Retinal pigment epithelial cell (primary cell): ENCODE data around the gene ZNF80.
"Not testable (repeated sequence)": the region's sequence is repeated elsewhere in the genome, so short reads cannot be mapped to it uniquely, and the experiment has no call there.

Experiments used
- DNase-seq: peaks from one replicate; pipeline ENCODE4 v3.0.0-alpha.2; 2010; ENCODE audit warnings: low read depth
- H3K4me3 ChIP-seq: 2 replicates; pipeline ENCODE4 v1.5.1; 2011; ENCODE audit warnings: mild to moderate bottlenecking, low read length, control low read depth, moderate library complexity
- TF ChIP-seq, protein P1 (sequence below): conservative IDR thresholded peaks from 2 replicates; pipeline ENCODE4 v1.5.1; 2011; ENCODE audit warnings: low read depth, low read length, control low read depth, inconsistent platforms

The ZNF80 gene

DNA sequence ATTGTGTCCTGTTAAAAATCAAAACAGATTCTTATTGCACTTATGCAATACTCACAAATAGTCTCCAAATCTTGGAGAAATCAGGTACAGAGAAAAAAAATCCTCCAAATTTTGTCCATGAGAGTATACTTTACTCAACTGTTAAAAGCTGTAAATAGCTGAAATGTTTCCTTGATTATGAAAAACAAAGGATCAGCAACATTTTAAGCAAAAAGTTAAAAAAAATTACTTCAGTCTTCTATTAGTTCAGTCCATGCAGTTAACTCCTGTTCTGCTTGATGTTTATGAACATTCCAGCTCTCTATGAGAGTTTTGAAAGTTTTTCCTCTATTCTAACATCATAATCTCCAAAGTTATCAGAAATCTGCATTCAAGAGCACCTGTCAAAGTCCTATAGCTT is 22.8 kb upstream of the ZNF80 start:
- DNase-seq: no peak
- no peak overlapping the region for H3K4me3 ChIP-seq
- TF ChIP-seq, protein P1, sequence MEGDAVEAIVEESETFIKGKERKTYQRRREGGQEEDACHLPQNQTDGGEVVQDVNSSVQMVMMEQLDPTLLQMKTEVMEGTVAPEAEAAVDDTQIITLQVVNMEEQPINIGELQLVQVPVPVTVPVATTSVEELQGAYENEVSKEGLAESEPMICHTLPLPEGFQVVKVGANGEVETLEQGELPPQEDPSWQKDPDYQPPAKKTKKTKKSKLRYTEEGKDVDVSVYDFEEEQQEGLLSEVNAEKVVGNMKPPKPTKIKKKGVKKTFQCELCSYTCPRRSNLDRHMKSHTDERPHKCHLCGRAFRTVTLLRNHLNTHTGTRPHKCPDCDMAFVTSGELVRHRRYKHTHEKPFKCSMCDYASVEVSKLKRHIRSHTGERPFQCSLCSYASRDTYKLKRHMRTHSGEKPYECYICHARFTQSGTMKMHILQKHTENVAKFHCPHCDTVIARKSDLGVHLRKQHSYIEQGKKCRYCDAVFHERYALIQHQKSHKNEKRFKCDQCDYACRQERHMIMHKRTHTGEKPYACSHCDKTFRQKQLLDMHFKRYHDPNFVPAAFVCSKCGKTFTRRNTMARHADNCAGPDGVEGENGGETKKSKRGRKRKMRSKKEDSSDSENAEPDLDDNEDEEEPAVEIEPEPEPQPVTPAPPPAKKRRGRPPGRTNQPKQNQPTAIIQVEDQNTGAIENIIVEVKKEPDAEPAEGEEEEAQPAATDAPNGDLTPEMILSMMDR: no peak

GRCh38 chr3:114259566-114259965 is 22.2 kb upstream of the ZNF80 start:
- TF ChIP-seq, protein P1: no peak
- DNase-seq: no peak
- H3K4me3 ChIP-seq: no peak overlapping the region

- TF ChIP-seq, protein P1: no peak
- no peak for DNase-seq
- H3K4me3 ChIP-seq: no peak overlapping the region
Measured at GRCh38 chr3:114253505-114253904, 16.1 kb upstream of the ZNF80 start.

GRCh38 chr3:114252954-114253353 is 15.6 kb upstream of the ZNF80 start:
- no peak for DNase-seq
- TF ChIP-seq, protein P1: no peak
- H3K4me3 ChIP-seq: no peak overlapping the region

DNA sequence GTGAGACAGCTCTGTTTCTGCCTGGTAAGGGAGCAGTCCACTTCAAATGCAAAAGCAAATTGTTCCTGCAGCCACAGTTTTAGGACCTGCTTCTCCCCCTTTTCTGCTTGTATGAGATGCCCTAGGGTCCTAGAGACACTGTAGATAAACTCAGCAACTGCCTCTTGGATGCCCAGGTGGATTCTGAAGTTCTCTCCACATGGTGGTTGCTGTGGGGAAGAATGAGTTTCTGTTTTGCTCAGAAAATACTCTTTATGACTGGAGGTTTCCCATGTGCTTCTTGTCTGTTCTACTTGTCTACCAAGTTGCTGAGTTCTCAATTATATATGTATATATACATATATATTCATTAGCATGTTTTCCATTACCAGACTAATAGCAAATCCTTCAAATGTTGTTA is 5.6 kb upstream of the ZNF80 start:
- TF ChIP-seq, protein P1: no peak
- no peak for DNase-seq

GRCh38 chr3:114241262-114241661 is 3.9 kb upstream of the ZNF80 start:
- DNase-seq: no peak
- TF ChIP-seq, protein P1: no peak
- H3K4me3 ChIP-seq: no peak overlapping the region

More for the DNA sequence above, 5.6 kb upstream of the ZNF80 start:
- no peak overlapping the region for H3K4me3 ChIP-seq

DNA sequence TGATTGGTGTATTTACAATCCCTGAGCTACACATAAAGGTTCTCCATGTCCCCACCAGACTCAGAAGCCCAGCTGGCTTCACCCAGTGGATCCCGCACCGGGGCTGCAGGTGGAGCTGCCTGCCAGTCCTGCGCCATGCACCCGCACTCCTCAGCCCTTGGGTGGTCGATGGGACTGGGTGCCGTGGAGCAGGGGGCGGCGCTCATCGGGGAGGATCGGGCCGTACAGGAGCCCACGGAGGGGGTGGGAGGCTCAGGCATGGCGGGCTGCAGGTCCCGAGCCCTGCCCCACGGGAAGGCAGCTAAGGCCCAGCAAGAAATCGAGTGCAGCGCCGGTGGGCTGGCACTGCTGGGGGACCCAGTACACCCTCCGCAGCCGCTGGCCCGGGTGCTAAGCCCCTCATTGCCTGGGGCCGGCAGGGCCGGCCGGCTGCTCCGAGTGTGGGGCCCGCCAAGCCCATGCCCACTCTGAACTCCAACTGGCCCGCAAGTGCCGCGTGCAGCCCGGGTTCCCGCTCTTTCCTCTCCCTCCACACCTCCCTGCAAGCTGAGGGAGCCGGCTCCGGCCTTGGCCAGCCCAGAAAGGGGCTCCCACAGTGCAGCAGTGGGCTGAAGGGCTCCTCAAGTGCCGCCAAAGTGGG is 888 bp upstream of the ZNF80 start:
- DNase-seq, H3K4me3 ChIP-seq: not testable (repeated sequence)

DNA sequence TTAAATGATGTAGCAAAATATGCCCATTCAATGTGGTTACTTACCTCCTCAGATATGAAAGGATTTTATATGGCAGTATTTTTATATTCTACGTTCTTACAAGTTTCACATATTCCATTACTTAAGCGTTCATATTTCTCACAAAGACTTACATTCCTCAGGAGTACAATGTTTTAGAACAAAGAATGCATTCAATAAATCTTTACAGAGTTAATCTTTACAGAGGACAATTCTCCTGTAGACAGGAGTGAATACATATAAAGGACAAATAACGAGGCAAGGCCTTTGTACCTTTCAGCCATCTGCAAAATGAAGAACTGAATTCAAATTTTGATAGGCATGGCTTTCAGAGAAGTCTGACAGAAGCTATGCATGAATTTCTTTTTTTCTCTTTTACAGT is 1.9 kb downstream of the ZNF80 start:
- TF ChIP-seq, protein P1: no peak
- H3K4me3 ChIP-seq: no peak overlapping the region
- no peak for DNase-seq
